Central memory CD8-positive, alpha-beta T cell (primary cell): ENCODE data around the gene REC8.
A peak's percentile ranks its signal among the peaks of the same experiment; 100 is the strongest.

ENCODE experiments used
- ATAC-seq: fragments of 150-1000 bp; cut with Tn5 transposase; replicated peaks from 2 replicates; pipeline ENCODE4 v1.10.0; 2022; ENCODE audit warnings: mild to moderate bottlenecking, moderate FRiP score, moderate number of reproducible peaks; ENCODE audit not compliant: poor library complexity, severe bottlenecking; ENCODE audit errors: extremely low read depth
- DNase-seq, 2 donors: peaks; one replicate each; pipeline ENCODE4 v3.0.0; 2021; ENCODE audit warnings: low spot score in 2 of 2
- H3K27ac Mint-ChIP-seq: one replicate; pipeline ENCODE4 v1.8.0; 2022; ENCODE audit warnings: low read depth, mild to moderate bottlenecking, moderate library complexity, mixed read lengths
- H3K27me3 Mint-ChIP-seq: one replicate; pipeline ENCODE4 v1.8.0; 2022; ENCODE audit warnings: mixed read lengths
- H3K36me3 Mint-ChIP-seq: one replicate; pipeline ENCODE4 v1.8.0; 2022; ENCODE audit warnings: mild to moderate bottlenecking, moderate library complexity, mixed read lengths; ENCODE audit not compliant: insufficient read depth
- H3K4me1 Mint-ChIP-seq: one replicate; pipeline ENCODE4 v1.8.0; 2022; ENCODE audit warnings: mixed read lengths
- H3K4me3 Mint-ChIP-seq: one replicate; pipeline ENCODE4 v1.8.0; 2022; ENCODE audit warnings: mild to moderate bottlenecking, moderate library complexity, mixed read lengths
- H3K9me3 Mint-ChIP-seq: one replicate; pipeline ENCODE4 v1.8.0; 2022; ENCODE audit warnings: mixed read lengths

REC8 gene

DNA sequence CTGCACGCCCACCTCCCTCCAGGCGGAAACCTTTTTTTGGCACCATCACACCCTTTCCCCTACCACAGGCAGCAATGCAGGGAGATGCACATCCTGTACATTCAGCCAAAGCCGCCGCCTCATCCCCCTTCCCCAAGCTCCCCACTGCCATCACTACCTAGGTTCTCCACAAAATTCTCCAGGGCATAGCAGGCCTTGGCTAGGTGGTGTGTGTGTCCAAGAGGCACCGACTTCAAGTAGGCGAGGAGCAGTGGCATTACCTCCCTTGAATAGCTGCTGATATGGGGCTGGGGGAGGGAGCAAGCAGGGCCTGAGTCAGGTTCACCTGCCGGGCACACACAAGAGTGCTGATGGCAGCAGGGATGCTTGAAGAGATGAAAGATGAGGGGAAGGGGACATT is 13.1 kb downstream of the REC8 start:
- ATAC-seq (no peak), DNase-seq (no peak)
- H3K9me3 Mint-ChIP-seq: no peaks in the 10 kb centered on the region
- H3K4me1 Mint-ChIP-seq: peaks cover 29% of the 10 kb centered on the region
- H3K36me3 Mint-ChIP-seq: peaks cover 17% of the 10 kb centered on the region
- no peaks in the 10 kb centered on the region for H3K27me3 Mint-ChIP-seq
- H3K4me3 Mint-ChIP-seq: no peak overlapping the region
- H3K27ac Mint-ChIP-seq: peak overlapping the region; percentile 38

DNA sequence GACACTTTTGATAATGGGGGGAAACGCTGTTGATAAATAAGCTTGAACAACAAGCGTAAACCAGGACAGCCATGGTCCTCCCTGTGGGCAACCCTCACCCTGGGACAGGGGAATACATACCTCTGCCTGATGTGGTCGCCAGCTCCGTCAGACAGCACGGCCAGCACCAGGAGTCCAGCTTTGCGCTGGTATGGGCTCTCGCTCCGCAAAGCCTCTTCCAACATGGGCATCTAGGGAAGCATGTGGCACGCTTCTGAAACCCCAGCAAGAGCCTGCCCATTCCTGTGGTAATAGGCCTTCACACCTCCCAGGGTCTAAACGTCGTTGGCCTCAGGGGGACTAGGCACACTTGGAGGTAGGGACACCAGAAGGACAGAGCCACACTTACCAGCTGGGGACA is 13.9 kb downstream of the REC8 start:
- ATAC-seq (no peak), DNase-seq (no peak)
- no peak overlapping the region for H3K27ac Mint-ChIP-seq
- no peak overlapping the region for H3K4me3 Mint-ChIP-seq
- peaks cover 14% of the 10 kb centered on the region for H3K36me3 Mint-ChIP-seq
- H3K9me3 Mint-ChIP-seq: no peaks in the 10 kb centered on the region
- H3K4me1 Mint-ChIP-seq: peaks cover 29% of the 10 kb centered on the region
- no peaks in the 10 kb centered on the region for H3K27me3 Mint-ChIP-seq

DNA sequence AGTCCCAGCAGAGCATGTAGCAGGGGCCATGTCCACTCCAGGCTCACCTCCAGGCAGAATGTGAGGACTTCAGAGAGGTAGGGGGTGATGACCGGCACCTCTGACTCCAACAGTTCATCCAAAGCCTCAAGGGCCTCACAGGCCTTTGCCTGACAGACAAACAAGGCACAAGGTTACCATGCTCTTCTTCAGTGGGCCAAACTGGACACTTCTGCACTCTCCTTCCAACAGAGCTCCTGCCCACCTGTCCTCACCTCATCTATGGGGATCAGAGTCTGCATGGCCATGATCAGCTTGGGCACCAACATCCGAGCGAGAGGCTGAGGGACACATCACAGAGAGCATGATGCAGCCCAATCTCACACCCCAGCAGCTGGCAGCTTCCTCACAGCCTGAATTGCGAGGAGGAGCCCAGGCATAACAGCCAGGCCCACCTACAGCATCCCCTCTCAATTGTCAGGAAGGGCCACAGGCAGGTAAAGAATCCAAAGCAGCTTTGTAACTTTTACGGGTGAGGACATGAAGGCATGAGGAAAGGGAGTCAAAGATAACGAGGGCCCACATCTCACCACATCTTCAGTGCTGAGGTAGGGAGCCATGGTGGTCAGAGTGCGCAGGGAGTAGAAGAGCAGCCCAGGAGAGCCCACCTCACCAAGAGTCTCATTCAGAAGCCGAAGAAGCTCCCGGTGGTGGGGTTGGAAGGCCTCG is 15.1 kb downstream of the REC8 start:
- Mint-ChIP-seq H3K4me1 (peaks cover 33% of the 10 kb centered on the region), H3K36me3 (peaks cover 14% of the 10 kb centered on the region), H3K27ac (peak overlapping the region; percentile 90), H3K4me3 (peak overlapping the region; percentile 78), H3K9me3 (no peaks in the 10 kb centered on the region), H3K27me3 (no peaks in the 10 kb centered on the region)
- DNase-seq (no peak), ATAC-seq (no peak)

DNA sequence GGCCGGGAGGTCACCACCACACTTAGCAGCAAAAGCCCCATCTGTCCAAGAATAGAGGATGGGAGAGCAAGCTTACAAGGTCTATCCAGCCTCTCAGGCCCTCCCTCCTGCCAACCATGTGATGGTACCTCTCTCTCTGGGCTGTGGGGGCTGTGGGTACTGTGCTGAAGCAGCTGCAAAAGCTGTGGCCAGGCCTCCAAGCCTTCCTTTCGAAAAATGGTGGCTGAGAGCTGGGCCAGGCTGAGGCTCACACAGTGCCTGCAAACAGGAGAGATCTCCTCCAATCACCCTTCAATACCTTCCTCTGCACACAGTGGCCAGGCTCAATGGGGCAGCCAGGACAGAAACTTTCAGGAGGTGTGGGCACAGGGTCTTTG is 15.6 kb downstream of the REC8 start:
- Mint-ChIP-seq H3K4me3 (peak overlapping the region; percentile 78), H3K9me3 (no peaks in the 10 kb centered on the region), H3K27ac (peak overlapping the region; percentile 90), H3K27me3 (no peaks in the 10 kb centered on the region), H3K4me1 (peaks cover 36% of the 10 kb centered on the region), H3K36me3 (peaks cover 16% of the 10 kb centered on the region)
- no peak for DNase-seq
- ATAC-seq: no peak

DNA sequence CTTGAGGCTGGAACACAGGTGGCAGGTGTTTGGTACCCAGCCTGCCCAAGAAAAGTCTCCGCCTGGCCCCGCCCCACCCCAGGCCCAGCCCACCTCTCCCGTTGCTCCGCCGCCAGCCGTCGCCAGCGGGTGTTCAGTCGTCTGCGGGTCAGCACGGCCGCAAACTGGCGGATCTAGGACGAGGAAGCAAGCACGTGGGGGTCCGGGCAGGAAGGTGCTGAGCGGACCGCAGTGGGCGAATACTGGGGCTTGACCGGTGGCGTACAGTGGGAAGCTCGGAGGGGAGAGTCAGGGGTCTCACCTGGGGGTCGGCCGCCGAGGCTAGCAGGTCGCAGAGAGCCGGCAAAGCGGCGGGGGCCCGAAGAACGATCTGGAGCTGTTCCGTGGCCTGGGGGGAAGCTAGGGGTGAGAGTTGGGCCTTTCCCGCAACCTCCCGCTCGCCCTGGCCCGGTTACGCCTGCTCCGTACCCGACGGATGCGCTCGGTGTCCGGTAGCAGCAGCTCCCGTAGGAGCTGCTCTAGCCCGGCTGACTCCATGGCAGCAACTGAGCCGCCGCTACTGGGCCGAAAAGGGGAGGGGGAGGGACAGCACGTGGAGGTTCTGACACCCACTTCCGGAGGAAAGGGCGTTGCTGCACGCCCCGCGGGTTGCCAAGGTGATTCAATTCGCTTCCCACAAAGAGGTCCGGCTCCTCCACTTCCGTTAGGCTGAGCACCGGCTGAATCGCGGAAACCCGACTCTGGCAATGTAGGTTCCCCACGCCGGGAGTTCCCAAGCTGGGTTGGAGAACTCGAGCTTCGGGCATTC is 16.6 kb downstream of the REC8 start, which contains the start of gene IPO4:
Gene IPO4 (minus strand): TSS at position 566 of the 808 bp plus-strand sequence. CDS start 29 bp downstream, at position 537.
- ATAC-seq (peak; percentile 95), DNase-seq (peak; percentile 81 to 93)
- H3K9me3 Mint-ChIP-seq: no peaks in the 10 kb centered on the region
- H3K27me3 Mint-ChIP-seq: no peaks in the 10 kb centered on the region
- peaks cover 13% of the 10 kb centered on the region for H3K36me3 Mint-ChIP-seq
- peaks cover 38% of the 10 kb centered on the region for H3K4me1 Mint-ChIP-seq
- H3K4me3 Mint-ChIP-seq: peak within 1 kb of the TSS; percentile 78
- peak within 1 kb of the TSS; percentile 90 for H3K27ac Mint-ChIP-seq

DNA sequence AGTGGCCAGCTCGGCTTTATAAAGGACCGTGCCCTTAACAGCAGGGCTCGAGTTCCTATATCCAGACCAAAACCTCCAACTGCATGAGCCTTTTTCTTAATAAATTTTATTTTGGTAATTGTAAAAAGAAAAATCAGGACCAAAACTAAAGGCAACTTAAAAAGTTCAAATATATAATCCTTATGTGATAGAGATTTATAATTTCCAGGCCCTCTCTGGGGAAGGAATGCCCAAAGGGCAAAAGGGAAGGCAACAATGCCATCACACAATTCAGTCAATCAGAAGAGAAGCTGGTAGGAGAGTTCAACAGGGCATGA is 17.1 kb downstream of the REC8 start:
- Mint-ChIP-seq H3K9me3 (no peaks in the 10 kb centered on the region), H3K27ac (peak overlapping the region; percentile 90), H3K4me3 (peak overlapping the region; percentile 78), H3K36me3 (peaks cover 13% of the 10 kb centered on the region), H3K4me1 (peaks cover 41% of the 10 kb centered on the region), H3K27me3 (no peaks in the 10 kb centered on the region)
- DNase-seq (no peak), ATAC-seq (no peak)

DNA sequence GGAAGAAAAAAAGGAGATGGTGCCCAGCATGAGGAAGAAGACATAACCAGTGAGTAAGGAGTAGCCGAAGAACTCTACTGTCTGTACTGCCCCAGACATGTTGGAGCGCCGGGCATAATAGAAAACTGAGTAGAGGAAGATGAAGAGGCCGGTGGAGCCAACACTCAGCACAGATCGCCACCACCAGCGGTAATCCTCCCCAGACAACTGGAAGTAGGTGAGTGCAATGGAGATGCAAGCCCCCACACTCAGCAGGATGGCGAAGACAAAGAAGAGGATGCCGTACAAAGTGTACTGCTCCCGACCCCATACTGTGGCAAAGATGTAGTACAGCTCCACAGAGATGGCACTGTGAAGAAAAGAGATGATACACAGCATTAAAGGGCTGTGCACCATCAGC is 17.6 kb downstream of the REC8 start:
- Mint-ChIP-seq H3K36me3 (peaks cover 16% of the 10 kb centered on the region), H3K27ac (peak overlapping the region; percentile 90), H3K9me3 (no peaks in the 10 kb centered on the region), H3K4me3 (no peak overlapping the region), H3K4me1 (peaks cover 45% of the 10 kb centered on the region), H3K27me3 (no peaks in the 10 kb centered on the region)
- ATAC-seq (no peak), DNase-seq (no peak)

DNA sequence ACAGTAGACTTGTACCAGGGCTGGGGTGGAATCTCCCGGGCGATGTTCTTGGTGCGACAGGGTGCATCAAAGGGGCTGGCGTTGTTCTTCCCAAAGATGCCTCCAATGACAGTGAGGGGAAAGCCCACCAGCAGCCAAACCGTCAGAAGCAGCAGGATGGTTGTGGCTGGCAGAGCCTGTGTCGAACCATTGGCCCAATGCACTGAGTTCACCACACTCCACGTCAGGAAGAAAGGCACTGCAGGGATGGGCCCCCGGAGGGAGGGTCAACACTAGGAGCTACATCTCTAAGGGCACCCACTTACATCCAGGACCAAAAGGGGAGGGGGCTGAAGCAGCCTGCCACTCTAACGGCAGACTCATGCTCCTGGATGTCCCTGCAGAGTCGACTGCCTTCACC is 18.5 kb downstream of the REC8 start:
- H3K36me3 Mint-ChIP-seq: peaks cover 26% of the 10 kb centered on the region
- no peak overlapping the region for H3K4me3 Mint-ChIP-seq
- no peak overlapping the region for H3K27ac Mint-ChIP-seq
- no peak for ATAC-seq
- no peaks in the 10 kb centered on the region for H3K27me3 Mint-ChIP-seq
- H3K4me1 Mint-ChIP-seq: peaks cover 54% of the 10 kb centered on the region
- no peaks in the 10 kb centered on the region for H3K9me3 Mint-ChIP-seq
- no peak for DNase-seq

DNA sequence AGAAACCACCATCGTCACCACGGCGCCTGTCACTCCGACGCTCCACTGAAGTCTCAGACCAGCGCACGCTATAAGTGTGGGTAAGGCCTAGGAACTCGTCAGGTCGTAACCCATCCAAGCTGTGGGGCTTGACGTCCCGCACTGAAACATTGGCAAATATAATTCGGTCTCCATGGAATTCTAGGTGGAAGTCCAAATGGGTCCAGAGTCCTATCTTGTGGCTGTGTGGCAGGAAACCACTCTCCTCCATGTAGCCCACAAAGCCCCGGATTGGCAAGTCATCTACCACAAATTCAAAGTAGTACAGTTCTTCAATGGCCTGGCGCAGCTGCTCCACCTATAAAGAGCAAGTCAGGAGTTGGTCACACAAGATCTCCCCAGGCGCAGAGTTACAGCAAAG is 21.1 kb downstream of the REC8 start:
- ATAC-seq: no peak

DNA sequence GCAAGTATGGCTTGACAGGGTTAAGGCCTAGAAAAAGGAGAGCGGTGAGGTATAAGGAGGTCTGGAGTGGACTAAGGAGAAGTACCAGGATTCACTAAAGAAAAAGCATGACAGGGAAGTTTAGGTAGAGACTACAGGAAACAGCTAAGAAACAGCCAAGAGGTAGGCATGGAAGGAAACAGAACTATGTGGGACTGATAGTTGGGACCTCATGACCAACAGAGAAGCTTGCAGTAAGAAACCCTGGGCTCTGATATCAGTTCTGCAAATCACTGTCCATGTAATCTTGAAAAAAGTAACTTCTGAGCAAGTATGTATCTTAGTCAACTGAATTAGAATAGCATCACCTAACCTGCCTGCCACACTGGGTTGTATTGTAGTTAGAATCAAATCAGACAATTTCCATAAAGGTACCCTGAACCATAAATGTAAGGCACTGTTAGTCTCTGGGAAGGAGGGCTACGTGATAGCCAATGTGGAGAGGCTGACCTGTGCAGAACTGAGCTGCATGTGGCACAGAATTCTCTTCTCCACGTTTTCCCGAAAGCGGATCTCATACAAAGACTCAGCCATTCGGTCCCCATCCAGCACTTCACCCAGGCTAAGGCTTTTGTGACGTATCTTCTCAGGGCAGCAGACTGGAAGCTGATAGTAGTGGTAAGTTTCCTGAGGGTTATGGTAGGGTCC is 22.4 kb downstream of the REC8 start:
- no peaks in the 10 kb centered on the region for H3K27me3 Mint-ChIP-seq
- DNase-seq: no peak
- H3K36me3 Mint-ChIP-seq: peaks cover 38% of the 10 kb centered on the region
- H3K4me1 Mint-ChIP-seq: peaks cover 54% of the 10 kb centered on the region
- H3K4me3 Mint-ChIP-seq: peak overlapping the region; percentile 89
- H3K9me3 Mint-ChIP-seq: no peaks in the 10 kb centered on the region
- no peak for ATAC-seq
- H3K27ac Mint-ChIP-seq: peak overlapping the region; percentile 98

More for the DNA sequence above, 21.1 kb downstream of the REC8 start:
- H3K27me3 Mint-ChIP-seq: no peaks in the 10 kb centered on the region
- H3K4me1 Mint-ChIP-seq: peaks cover 55% of the 10 kb centered on the region
- H3K36me3 Mint-ChIP-seq: peaks cover 40% of the 10 kb centered on the region
- peak overlapping the region; percentile 79 for H3K27ac Mint-ChIP-seq
- no peak overlapping the region for H3K4me3 Mint-ChIP-seq
- H3K9me3 Mint-ChIP-seq: no peaks in the 10 kb centered on the region
- no peak for DNase-seq

DNA sequence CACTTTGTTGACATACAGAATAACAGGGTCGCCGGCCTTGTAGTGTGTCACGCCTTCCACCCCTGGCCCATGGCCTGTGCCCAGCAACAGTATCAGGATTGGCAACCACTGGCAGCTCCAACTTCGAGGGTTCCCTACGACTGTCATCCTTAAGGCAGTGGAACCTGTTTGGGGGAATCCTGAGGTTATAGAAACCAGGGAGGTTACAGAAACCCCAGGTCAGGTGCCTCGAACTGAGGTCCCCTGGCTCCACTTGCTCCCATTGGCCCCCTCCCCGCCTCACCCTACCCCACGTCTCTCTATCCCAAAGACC is 22.9 kb downstream of the REC8 start:
- Mint-ChIP-seq H3K9me3 (no peaks in the 10 kb centered on the region), H3K27ac (peak overlapping the region; percentile 98), H3K4me1 (peaks cover 57% of the 10 kb centered on the region), H3K4me3 (peak overlapping the region; percentile 89), H3K36me3 (peaks cover 38% of the 10 kb centered on the region), H3K27me3 (no peaks in the 10 kb centered on the region)
- DNase-seq: no peak
- no peak for ATAC-seq

DNA sequence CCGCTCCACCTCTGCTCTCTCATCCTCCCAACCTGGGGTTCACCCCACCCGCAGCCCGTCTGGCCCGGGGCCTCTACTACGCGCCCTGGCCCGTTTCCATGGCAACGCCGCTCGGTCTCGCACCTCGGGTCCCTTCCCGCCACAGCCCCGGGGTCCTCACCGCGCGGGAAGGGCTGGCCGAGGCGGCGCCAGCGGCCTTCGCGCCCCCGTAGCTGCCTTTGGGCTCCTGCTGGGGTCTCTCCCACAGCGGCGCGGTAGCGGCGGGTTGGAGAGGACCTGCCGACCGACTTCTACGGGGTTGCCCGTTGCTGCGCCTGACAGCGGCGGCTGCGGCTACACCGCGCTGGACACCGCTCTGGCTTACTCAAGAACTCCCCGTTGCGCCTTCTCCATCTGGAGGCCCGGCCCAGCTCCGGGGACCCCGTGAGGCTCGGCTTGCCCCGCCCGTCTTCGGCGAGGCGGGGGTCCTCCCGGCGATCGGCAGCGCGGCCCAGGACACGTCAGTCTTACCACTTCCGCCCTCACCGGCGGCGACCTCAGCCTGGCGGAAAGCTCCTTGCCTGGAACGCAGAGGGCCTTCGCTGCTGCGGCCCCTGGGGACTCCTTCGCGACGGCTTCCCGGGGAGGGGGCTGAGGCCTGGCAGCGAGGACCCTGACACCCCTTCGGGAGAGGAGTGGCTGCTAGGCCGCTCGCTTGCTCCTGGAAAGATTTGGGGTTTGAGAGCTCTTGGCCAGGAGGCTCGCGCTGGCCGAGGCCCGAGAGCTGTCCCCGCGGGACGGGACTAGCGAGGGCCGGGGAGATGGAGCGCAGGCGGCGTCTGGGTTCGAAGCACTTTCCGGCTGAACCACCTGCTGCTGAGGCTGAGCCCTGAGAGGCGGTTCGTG is 23.5 kb downstream of the REC8 start, which contains the start of gene TM9SF1:
Gene TM9SF1 (minus strand): TSS at position 256 of the 885 bp plus-strand sequence. CDS start 422 bp downstream, outside the sequence.
- peak within 1 kb of the TSS; percentile 98 for H3K27ac Mint-ChIP-seq
- H3K27me3 Mint-ChIP-seq: no peaks in the 10 kb centered on the region
- peaks cover 40% of the 10 kb centered on the region for H3K36me3 Mint-ChIP-seq
- H3K4me1 Mint-ChIP-seq: peaks cover 57% of the 10 kb centered on the region
- DNase-seq (peak; percentile 85 to 93), ATAC-seq (peak; percentile 89)
- no peaks in the 10 kb centered on the region for H3K9me3 Mint-ChIP-seq
- H3K4me3 Mint-ChIP-seq: peak within 1 kb of the TSS; percentile 89
